HepG2 (cell line): ENCODE measurements around the gene HDGFL3. TPM values are rescaled to one million over a fixed set of nuclear protein-coding genes. Genes with fewer than 3 reads are reported as not detected.

Experiments used
- ATAC-seq: fragments of 200-7000 bp; cut with Tn5 transposase; 3 replicates; pipeline ENCODE4 v1.9.1; 2020; ENCODE audit warnings: mild to moderate bottlenecking, moderate library complexity
- BruUV-seq: library from RNA; stranded (reverse); fragments of 400-500 nt; replicated peaks from 2 replicates; lab custom pipeline; 2021; lab: Mats Ljungman, UMichigan
- CTCF ChIA-PET: fragments of 300-600 bp; formaldehyde crosslinking; extraction: SDS; loops from one replicate; lab custom pipeline; 2021; ENCODE audit warnings: low total read pairs, inconsistent platforms, low intra/inter-chr PET ratio; lab: Yijun Ruan, JAX
- POLR2A ChIA-PET: fragments of 350-600 bp; sonication (Branson Sonifier 250); formaldehyde crosslinking; loops from one replicate; lab custom pipeline; 2020; ENCODE audit warnings: antibody characterized with exemption, inconsistent platforms; lab: Yijun Ruan, JAX
- DNase-seq: peaks from one replicate; pipeline ENCODE4 v3.0.0-alpha.2; 2015; ENCODE audit warnings: low spot score
- FAIRE-seq: peaks from 3 replicates; lab custom pipeline; 2011; peaks lifted over from hg19 to GRCh38; lab: Jason Lieb, UNC
- H2AFZ ChIP-seq: one replicate; pipeline ENCODE4 v1.6.1; 2011; ENCODE audit warnings: low read length, inconsistent platforms
- H3K27ac ChIP-seq: fragments of 300-600 bp; 3 replicates; pipeline ENCODE4 v1.8.0; 2011; ENCODE audit warnings: mixed run types, mild to moderate bottlenecking, mixed read lengths, low read length, inconsistent platforms; ENCODE audit not compliant: insufficient read depth; ENCODE audit errors: extremely low read length
- H3K27me3 ChIP-seq, 2 experiments: fragments of 200-600 bp in 1 of 2; 2 replicates in 1 of 2; 3 replicates in 1 of 2; pipeline versions ENCODE4 v1.6.0 to v1.8.0; 2011; ENCODE audit warnings: low read length in 2 of 2, mild to moderate bottlenecking in 2 of 2, moderate library complexity in 2 of 2, inconsistent platforms in 1 of 2; ENCODE audit not compliant: insufficient read depth in 2 of 2, control insufficient read depth in 1 of 2
- H3K36me3 ChIP-seq, 2 experiments: fragments of 200-600 bp in 1 of 2; replicated peaks in 1 of 2; 2 replicates in 1 of 2; 3 replicates in 1 of 2; pipeline versions ENCODE4 v1.5.1 to v1.8.0; 2011; ENCODE audit warnings: low read length in 2 of 2, inconsistent platforms in 1 of 2; ENCODE audit not compliant: insufficient read depth in 2 of 2, control insufficient read depth in 1 of 2
- H3K4me1 ChIP-seq: 2 replicates; pipeline ENCODE4 v1.5.1; 2012; ENCODE audit warnings: low read length, inconsistent platforms; ENCODE audit not compliant: insufficient read depth
- H3K4me2 ChIP-seq: 2 replicates; pipeline ENCODE4 v1.6.0; 2011; ENCODE audit warnings: low read depth, low read length, inconsistent platforms
- H3K4me3 ChIP-seq, 3 experiments: fragments of 200-600 bp in 1 of 3; sonication (generic), shearing (Covaris generic) in 1 of 3; replicated peaks in 1 of 3; 2 replicates each; pipeline ENCODE4 v1.5.1; 2011 to 2016; ENCODE audit warnings: low read length in 3 of 3, inconsistent platforms in 2 of 3, low read depth in 2 of 3, mild to moderate bottlenecking in 2 of 3, control low read depth in 1 of 3, mixed read lengths in 1 of 3; ENCODE audit not compliant: insufficient read depth in 1 of 3
- H3K79me2 ChIP-seq: one replicate; pipeline ENCODE4 v1.6.1; 2011; ENCODE audit warnings: low read length, inconsistent platforms; ENCODE audit not compliant: insufficient read depth
- H3K9ac ChIP-seq: 2 replicates; pipeline ENCODE4 v1.6.0; 2011; ENCODE audit warnings: mild to moderate bottlenecking, low read depth, low read length, inconsistent platforms; ENCODE audit not compliant: insufficient read depth
- H3K9me3 ChIP-seq: 2 replicates; pipeline ENCODE4 v1.5.1; 2012; ENCODE audit warnings: mild to moderate bottlenecking, low read length
- H4K20me1 ChIP-seq: 2 replicates; pipeline ENCODE4 v1.6.0; 2011; ENCODE audit warnings: inconsistent platforms, mild to moderate bottlenecking, low read length, moderate library complexity; ENCODE audit not compliant: insufficient read depth
- MTA3 ChIP-seq: sonication (generic); formaldehyde crosslinking; IDR thresholded peaks from 2 replicates; pipeline ENCODE4 v1.4.0; 2020; ENCODE audit warnings: missing genetic modification reagents
- NFKBIZ ChIP-seq: IDR thresholded peaks from 2 replicates; pipeline ENCODE4 v1.6.1; 2018; ENCODE audit warnings: missing genetic modification reagents, missing compliant biosample characterization
- RBAK ChIP-seq: sonication (generic); formaldehyde crosslinking; IDR thresholded peaks from 2 replicates; pipeline ENCODE4 v1.5.1; 2020; ENCODE audit warnings: mild to moderate bottlenecking, missing genetic modification reagents
- SMARCE1 ChIP-seq: fragments of 450-650 bp; IDR thresholded peaks from 2 replicates; pipeline ENCODE4 v1.6.1; 2017; ENCODE audit warnings: borderline replicate concordance
- ZNF3 ChIP-seq: IDR thresholded peaks from 2 replicates; pipeline ENCODE4 v1.7.0; 2017; ENCODE audit warnings: inconsistent platforms
- ZNF567 ChIP-seq: sonication (generic); formaldehyde crosslinking; IDR thresholded peaks from 2 replicates; pipeline ENCODE4 v1.8.1; 2023; ENCODE audit warnings: mild to moderate bottlenecking, missing genetic modification reagents, borderline replicate concordance
- WGBS: methylation state at CpG from one replicate; pipeline ENCODE4 v1.1.6; 2017; ENCODE audit warnings: low lambda C conversion rate; 5-methylcytosine and 5-hydroxymethylcytosine counted together
- in situ Hi-C: cut with HindIII; loops from 2 replicates; pipeline ENCODE4 v1.10.0; 2017; ENCODE audit warnings: low pct_unique_long_range_greater_than_20kb; ENCODE audit not compliant: extremely low pct_ligation_motif_present
- intact Hi-C: fragments of 100-400 bp; cut with micrococcal nuclease; formaldehyde crosslinking; loops from one replicate; pipeline ENCODE4 v1.10.0; 2022; ENCODE audit not compliant: unreplicated experiment
- polyA plus RNA-seq, 8 experiments: library from polyadenylated mRNA; depleted of rRNA in 3 of 8; stranded (reverse) in 7 of 8; unstranded in 1 of 8; fragments of >200 nt; fragmentation: Illumina TruSeq in 4 of 8; extraction: Trizol in 4 of 8; gene quantifications; 2 replicates each; pipeline versions ENCODE4 v1.2.1 to v1.2.3, GENCODE V29; 2011 to 2016; ENCODE audit warnings: low read depth in 4 of 8, missing spikeins in 1 of 8, mixed read lengths in 1 of 8; ENCODE audit not compliant: insufficient read depth in 1 of 8
- total RNA-seq, 5 experiments: library from RNA; depleted of rRNA; stranded (reverse); fragments of >200 nt; fragmentation: Illumina TruSeq; extraction: Trizol; gene quantifications; 2 replicates each; pipeline ENCODE4 v1.2.3, GENCODE V29; 2016; ENCODE audit warnings: low read depth in 1 of 5
- TF ChIP-seq, protein P1 (sequence below): IDR thresholded peaks from 2 replicates; pipeline ENCODE4 v1.6.1; 2016; ENCODE audit warnings: low read depth, missing genetic modification reagents, missing compliant biosample characterization
- TF ChIP-seq, protein P2 (sequence below): sonication (generic); formaldehyde crosslinking; IDR thresholded peaks from 2 replicates; pipeline ENCODE4 v1.4.0; 2020; ENCODE audit warnings: missing genetic modification reagents, mild to moderate bottlenecking, borderline replicate concordance

Gene HDGFL3
- total and polyA plus RNA-seq, 2 of the 13 experiments (the other 11 are each of a cell fraction or from before 2014, with no cell fraction given): 0.07 to 0.09 TPM

DNA sequence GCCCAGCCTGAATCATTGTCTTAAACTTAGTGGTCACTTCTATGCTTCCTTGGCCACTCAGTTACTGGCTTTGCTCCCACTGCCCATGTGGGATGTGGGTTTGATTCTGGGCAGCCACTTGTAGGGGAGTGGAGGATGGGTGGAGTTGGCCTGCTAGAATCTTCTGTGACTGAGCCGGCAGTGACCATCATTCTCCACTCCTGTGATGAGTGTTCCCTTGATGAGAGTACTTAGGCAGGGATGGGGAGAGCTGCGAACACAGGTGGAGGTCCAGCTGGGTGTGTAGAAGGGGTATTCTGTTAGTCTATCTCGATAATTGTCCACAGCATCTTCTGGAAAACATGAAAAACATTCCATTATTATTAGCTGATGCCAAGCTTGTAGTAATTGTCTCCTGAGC lies 92.2 kb downstream of the HDGFL3 start:
- H3K79me2 ChIP-seq: no peaks in the 10 kb centered on the region
- CTCF ChIA-PET: no interaction called here
- BruUV-seq: no TSS peak
- no peak overlapping the region for H2AFZ ChIP-seq
- in situ Hi-C loops (no loop called here), intact Hi-C loops (no loop called here)
- H3K9ac ChIP-seq: no peak overlapping the region
- no peak overlapping the region for H3K4me3 ChIP-seq
- H3K27me3 ChIP-seq: peaks cover 2 to 46% of the 10 kb centered on the region in 2 experiments; a peak in 3 of 5 replicates
- WGBS: 0% methylated on average over 3 of the region's 3 CpGs
- TF ChIP-seq, protein P1, sequence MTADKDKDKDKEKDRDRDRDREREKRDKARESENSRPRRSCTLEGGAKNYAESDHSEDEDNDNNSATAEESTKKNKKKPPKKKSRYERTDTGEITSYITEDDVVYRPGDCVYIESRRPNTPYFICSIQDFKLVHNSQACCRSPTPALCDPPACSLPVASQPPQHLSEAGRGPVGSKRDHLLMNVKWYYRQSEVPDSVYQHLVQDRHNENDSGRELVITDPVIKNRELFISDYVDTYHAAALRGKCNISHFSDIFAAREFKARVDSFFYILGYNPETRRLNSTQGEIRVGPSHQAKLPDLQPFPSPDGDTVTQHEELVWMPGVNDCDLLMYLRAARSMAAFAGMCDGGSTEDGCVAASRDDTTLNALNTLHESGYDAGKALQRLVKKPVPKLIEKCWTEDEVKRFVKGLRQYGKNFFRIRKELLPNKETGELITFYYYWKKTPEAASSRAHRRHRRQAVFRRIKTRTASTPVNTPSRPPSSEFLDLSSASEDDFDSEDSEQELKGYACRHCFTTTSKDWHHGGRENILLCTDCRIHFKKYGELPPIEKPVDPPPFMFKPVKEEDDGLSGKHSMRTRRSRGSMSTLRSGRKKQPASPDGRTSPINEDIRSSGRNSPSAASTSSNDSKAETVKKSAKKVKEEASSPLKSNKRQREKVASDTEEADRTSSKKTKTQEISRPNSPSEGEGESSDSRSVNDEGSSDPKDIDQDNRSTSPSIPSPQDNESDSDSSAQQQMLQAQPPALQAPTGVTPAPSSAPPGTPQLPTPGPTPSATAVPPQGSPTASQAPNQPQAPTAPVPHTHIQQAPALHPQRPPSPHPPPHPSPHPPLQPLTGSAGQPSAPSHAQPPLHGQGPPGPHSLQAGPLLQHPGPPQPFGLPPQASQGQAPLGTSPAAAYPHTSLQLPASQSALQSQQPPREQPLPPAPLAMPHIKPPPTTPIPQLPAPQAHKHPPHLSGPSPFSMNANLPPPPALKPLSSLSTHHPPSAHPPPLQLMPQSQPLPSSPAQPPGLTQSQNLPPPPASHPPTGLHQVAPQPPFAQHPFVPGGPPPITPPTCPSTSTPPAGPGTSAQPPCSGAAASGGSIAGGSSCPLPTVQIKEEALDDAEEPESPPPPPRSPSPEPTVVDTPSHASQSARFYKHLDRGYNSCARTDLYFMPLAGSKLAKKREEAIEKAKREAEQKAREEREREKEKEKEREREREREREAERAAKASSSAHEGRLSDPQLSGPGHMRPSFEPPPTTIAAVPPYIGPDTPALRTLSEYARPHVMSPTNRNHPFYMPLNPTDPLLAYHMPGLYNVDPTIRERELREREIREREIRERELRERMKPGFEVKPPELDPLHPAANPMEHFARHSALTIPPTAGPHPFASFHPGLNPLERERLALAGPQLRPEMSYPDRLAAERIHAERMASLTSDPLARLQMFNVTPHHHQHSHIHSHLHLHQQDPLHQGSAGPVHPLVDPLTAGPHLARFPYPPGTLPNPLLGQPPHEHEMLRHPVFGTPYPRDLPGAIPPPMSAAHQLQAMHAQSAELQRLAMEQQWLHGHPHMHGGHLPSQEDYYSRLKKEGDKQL (CRISPR knock-in tag): no peak
- TF ChIP-seq NFKBIZ (CRISPR knock-in tag) (no peak), ZNF567 (CRISPR knock-in tag) (no peak), SMARCE1 (no peak), MTA3 (CRISPR knock-in tag) (no peak), ZNF3 (CRISPR knock-in tag) (no peak), RBAK (no peak)
- TF ChIP-seq, protein P2, sequence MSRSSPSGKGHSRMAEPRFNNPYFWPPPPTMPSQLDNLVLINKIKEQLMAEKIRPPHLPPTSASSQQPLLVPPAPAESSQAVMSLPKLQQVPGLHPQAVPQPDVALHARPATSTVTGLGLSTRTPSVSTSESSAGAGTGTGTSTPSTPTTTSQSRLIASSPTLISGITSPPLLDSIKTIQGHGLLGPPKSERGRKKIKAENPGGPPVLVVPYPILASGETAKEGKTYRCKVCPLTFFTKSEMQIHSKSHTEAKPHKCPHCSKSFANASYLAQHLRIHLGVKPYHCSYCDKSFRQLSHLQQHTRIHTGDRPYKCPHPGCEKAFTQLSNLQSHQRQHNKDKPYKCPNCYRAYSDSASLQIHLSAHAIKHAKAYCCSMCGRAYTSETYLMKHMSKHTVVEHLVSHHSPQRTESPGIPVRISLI (CRISPR knock-in tag): no peak
- ATAC-seq: no peak
- H3K4me2 ChIP-seq: no peak overlapping the region
- DNase-seq: no peak
- H4K20me1 ChIP-seq: no peaks in the 10 kb centered on the region
- H3K9me3 ChIP-seq: no peaks in the 10 kb centered on the region
- H3K36me3 ChIP-seq: no peaks in the 10 kb centered on the region
- H3K4me1 ChIP-seq: no peaks in the 10 kb centered on the region
- no peak for FAIRE-seq
- H3K27ac ChIP-seq: no peak overlapping the region
- POLR2A ChIA-PET: no interaction called here
